DMS 273 treated with DMSO at 0.1 percent for 48 hours (cell line): ENCODE measurements around the gene AMHR2.
"Not testable (repeated sequence)": the region's sequence is repeated elsewhere in the genome, so short reads cannot be mapped to it uniquely, and the experiment has no call there.

Experiments used
- DNase-seq: peaks from one replicate; lab custom pipeline; 2025; lab: John Stamatoyannopoulos, UW

The AMHR2 gene

DNA sequence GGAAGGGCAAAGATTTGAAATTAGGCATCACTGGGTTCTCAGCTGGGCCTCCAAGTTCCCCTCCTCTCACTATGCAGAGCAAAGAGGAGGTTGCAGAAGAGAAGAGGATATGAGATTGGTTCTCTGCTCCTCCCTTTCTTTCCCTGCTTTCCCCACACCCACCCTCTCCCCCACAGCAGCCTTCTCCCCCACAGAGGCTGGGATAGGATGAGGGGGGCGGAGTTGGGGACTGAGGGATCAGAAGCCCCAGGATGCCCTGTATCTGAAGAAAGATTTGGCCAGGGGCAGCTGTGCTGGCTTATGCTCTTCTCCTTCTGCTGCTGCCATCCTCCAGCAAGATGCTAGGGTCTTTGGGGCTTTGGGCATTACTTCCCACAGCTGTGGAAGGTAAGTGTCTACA lies at the start of gene AMHR2:
Gene AMHR2, plus strand, starts transcription at position 259 of the 400 bp plus-strand sequence. Its CDS starts 80 bp downstream, at position 339.
- DNase-seq, result no peak

DNA sequence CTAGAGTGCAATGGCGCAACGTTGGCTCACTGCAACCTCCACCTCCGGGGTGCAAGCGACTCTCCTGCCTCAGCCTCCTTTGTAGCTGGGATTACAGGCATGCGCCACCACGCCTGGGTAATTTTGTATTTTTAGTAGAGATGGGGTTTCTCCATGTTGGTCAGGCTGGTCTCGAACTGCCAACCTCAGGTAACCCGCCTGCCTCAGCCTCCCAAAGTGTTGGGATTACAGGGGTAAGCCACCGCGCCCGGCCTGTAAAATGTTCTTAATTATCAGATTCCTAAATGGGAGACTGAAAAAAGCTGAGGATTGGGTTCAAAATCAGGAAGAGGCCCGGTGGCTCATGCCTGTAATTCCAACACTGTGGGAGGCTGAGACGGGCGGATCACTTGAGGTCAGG lies 49.4 kb upstream of the AMHR2 start:
- DNase-seq, result not testable (repeated sequence)

DNA sequence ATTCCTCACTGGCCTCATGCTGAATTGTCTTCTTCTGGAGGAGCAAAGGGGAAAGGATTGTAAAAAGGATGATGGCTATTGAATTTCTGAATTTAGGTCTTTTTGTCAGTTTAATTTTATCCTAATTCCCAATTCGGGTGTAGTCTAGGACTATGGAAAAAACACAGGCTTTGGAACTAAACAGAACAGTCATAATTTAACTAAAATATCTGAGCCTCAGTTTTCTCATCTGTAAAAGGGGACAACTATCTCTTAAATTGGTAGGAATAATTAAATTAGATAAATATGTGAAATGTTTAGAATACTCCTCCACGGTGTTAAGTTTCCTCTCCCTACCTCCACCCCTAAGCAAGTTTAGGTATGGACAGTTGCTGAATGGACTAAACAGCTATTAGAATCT lies 46.9 kb upstream of the AMHR2 start:
- no peak for DNase-seq

DNA sequence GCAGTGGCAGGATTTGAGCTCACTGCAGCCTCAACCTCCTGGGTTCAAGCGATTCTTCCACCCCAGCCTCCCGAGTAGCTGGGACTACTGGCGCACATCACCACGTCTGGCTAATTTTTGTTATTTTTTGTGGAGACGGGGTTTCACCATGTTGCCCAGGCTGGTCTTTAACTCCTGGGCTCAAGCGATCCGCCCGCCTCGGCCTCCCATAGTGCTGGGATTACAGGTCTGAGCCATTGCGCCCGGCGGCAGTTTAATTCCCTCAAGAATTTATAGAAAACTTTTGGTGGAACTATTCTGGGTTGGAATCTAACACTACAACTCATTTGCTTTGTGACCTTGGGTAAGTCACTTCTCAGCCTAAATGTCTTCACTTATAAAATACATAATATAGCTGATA lies 45.4 kb upstream of the AMHR2 start:
- DNase-seq, result no peak

DNA sequence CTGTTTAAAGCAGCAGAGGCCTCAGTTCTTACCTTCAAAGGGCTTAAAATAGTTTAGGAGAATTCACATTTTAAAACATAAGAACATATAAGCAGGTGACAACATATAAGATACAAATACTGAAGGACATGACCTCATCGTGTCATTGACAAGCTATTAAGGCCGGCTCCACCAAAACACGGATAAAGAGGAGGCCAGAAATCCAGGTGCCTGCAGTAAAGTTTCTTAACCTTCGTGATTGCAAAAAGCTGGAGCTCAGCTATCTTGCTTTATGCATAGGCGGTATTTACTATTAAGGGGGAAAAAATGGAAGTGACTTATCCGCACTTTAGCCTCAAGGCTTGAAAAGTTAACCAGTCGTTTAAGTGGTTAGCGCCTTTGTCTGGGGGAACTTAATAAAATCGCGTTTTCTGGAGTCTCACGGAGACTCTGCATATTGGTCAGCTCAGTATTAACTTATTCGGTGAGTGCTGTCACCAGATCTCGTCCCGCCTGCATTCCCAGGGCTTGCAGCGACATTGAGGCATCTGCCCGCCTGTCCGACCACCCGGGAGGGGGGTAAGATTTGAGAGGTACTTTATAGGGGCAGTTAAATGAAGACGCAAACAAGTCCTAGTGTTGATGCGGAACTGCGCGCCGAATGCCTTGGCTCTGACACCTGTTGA lies 44.8 kb upstream of the AMHR2 start:
- DNase-seq, result no peak

DNA sequence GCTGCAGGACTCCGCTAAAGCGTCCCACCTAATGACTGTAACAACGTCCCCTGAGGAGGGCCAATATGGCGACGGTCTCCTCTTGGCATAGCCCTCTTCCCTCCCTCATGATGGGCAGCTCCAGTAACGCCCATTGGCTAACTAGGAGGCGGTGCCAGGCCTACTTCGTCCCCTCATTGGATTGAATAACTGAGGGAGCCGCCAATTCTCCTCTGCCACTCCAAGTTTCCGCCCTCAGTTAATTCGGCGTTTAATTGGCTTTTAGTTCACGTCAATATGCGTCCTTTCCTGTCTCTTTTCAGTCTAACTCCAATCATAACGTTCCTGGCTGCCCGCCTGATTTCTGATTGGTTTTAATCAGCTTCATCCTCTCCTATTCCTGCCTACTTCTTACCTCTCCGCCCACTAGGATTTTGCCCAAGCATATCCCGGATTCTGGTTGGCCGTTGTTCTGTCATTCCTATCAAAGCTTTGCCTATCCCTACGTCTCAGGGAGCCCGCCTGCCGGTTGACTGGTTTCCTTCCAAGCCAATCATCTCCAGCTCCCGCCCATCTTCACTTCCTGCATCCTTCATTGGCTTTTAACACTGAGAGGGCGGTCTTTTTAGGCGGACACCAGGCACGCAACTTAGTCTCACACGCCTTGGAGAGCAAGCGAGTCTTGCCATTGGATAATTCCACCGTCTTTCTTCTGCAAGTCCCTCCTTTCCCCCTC lies 44.1 kb upstream of the AMHR2 start:
- peak; percentile 99 for DNase-seq

DNA sequence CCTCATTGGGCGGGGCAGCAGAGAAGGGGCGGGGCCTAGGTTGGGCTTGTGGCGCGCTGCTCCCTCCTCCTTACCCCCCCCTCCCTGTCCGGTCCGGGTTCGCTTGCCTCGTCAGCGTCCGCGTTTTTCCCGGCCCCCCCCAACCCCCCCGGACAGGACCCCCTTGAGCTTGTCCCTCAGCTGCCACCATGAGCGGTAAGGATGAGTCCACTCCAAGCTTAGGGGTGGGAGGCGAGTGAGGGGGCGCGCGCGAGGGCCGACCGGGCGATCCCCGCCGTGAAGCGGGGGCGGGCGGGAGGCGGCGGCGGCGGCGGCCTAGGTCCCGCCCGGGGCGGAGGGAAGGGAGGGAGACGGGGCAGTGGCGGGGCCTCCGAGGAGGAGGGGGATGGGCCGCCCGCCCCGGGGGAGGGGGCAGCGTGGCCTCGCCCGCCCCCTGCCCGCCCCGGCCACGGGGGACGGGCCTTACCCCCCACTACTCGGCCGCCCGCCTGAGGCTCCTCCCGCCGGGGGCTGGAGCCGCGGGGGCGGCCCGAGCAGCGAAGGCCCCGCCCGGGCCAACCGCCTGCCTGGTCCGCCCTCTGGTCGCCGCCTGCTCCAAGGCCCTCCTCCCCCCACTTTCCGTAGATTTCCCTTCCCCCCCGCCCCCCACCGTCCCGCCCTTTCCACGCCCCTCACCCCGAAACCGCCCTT lies 43.4 kb upstream of the AMHR2 start, which contains the start of gene SP1:
Gene SP1, plus strand, starts transcription at position 73 of the 690 bp plus-strand sequence. Its CDS starts 116 bp downstream, at position 189.
- DNase-seq, result peak; percentile 54

DNA sequence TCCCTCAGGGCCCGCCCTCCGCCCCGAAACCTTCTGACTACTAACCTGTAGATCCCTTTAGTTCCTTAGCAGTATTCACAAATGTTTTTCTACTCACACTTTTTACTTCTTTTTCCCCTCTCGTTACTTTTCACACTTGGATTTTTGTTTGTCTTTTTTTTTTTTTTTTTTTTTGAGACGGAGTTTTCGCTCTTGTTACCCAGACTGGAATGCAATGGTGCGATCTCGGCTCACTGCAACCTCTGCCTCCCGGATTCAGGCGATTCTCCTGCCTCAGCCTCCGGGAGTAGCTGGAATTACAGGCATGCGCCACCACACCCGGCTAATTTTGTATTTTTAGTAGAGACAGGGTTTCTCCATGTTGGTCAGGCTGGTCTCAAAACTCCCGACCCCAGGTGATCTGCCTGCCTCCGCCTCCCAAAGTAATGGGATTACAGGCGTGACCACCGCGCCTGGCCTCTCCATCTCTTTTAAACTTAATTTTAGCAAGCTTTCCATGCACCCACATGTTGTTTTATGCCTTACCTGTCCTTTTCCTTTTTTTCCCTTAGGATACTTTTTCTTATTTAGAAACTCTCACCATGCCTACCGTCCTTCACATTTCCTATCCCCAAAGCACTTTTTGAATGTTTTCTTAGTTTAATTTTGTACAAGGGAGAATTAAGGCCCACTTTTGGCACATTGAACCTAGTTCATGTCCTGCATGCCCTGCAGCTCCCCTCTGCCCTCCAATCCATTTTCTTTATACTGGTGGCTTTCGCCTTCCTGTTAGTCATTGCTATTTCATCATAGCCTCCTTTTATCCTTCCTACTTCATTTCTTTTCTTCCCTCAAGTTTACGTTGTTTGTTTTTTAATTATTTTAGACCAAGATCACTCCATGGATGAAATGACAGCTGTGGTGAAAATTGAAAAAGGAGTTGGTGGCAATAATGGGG lies 42.6 kb upstream of the AMHR2 start:
- DNase-seq, result no peak

DNA sequence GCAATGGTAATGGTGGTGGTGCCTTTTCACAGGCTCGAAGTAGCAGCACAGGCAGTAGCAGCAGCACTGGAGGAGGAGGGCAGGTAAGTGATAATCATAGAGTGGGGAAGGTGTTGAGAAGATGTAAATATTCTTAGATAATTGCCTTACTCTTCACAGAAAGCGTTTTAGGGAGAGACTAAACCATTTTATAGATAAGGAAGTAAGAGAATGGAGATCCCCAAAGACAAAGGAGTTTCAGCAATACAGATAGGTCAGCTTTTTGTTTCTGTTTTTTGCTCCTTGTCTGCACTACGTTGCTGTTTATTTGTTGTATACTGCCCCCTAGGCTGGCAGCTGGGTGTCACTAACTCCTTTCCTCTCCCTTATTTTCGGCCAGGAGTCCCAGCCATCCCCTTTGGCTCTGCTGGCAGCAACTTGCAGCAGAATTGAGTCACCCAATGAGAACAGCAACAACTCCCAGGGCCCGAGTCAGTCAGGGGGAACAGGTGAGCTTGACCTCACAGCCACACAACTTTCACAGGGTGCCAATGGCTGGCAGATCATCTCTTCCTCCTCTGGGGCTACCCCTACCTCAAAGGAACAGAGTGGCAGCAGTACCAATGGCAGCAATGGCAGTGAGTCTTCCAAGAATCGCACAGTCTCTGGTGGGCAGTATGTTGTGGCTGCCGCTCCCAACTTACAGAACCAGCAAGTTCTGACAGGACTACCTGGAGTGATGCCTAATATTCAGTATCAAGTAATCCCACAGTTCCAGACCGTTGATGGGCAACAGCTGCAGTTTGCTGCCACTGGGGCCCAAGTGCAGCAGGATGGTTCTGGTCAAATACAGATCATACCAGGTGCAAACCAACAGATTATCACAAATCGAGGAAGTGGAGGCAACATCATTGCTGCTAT lies 41.7 kb upstream of the AMHR2 start:
- DNase-seq, result no peak

DNA sequence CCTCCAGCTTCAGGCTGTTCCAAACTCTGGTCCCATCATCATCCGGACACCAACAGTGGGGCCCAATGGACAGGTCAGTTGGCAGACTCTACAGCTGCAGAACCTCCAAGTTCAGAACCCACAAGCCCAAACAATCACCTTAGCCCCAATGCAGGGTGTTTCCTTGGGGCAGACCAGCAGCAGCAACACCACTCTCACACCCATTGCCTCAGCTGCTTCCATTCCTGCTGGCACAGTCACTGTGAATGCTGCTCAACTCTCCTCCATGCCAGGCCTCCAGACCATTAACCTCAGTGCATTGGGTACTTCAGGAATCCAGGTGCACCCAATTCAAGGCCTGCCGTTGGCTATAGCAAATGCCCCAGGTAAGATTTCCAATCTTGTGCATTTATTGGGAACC lies 40.4 kb upstream of the AMHR2 start:
- no peak for DNase-seq

DNA sequence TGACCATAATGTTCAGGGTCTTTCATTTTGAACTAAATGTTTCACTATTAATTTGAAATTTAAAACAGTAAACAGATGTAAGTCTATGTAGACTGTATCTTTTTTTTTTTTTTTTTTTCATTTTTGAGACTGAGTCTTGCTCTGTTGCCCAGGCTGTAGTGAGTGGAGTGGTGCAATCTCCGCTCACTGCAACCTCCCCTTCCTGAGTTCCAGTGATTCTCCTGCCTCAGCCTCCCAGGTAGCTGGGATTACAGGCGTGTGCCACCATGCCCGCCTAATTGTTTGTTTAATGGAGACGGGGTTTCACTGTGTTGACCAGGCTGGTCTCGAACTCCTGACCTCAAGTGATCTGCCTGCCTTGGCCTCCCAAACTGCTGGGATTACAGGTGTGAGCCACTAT lies 37.3 kb upstream of the AMHR2 start:
- DNase-seq, result not testable (repeated sequence)

DNA sequence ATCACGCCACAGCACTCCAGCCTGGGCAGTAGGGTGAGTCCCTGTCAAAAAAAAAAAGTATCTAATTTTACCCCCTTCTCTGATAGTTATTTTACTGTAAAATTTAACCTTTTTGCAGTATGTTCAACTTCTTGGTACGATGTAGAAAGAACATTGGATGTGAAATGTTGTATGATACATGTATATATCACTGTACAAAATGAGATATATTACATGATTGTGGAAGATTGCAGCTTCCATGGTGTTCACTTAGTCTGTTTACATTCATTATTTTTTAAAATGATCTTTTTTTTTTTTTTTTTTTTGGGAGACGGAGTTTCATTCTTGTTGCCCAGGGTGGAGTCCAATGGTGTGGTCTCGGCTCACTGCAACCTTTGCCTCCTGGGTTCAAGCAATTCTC lies 34.7 kb upstream of the AMHR2 start:
- DNase-seq, result no peak

DNA sequence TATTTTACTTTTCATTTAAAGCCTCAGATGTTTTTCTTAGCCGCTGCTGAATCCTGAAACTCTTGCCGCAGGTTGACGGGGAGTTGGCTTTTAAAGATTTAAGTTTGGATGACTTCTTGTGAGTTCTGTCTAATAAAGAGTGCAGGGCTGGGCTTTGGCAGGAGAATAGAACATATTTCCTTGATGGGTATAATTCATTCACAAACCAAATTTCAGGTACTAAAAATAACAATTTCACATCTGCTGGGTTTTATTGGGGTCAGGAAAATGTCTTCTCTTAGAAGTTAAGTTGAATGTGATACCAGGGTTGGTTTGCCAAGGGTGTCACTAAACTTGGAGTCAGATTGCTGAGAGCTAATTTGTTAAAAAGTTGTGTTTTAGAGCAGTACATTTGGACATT lies 34.0 kb upstream of the AMHR2 start:
- DNase-seq, result no peak

DNA sequence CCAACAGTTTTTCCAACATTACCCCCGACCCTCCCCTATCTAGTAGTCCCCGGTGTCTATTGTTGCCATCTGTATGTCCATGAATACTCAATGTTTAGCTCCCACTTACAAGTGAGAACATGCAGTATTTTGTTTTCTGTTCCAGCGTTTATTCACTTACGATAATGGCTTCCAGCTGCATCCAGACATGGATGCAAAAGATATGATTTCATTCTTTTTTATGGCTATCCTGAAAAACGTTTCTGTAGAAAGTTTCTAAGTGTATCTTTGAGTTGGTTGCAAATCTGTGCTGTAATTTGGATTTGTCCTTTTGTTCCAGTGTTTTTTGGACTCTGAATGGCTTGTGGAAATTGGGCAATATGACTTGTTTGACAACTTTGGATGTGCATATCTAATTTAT lies 31.9 kb upstream of the AMHR2 start:
- DNase-seq, result no peak

DNA sequence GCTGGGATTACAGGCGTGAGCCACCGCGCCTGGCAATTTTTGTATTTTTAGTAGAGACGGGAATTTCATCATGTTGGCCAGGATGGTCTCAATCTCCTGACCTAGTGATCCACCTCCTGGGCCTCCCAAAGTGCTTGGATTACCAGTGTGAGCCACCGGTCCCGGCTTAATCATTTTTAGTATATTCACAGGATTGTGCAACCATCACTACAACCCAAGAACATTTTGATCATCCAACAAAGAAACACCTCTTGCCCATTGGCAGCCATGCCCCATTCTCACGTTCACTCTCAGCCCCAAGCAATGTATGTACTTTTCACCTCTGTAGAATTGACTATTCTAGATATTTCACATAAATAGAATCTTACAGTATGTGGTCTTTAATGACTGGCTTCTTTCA lies 23.8 kb upstream of the AMHR2 start:
- no peak for DNase-seq

DNA sequence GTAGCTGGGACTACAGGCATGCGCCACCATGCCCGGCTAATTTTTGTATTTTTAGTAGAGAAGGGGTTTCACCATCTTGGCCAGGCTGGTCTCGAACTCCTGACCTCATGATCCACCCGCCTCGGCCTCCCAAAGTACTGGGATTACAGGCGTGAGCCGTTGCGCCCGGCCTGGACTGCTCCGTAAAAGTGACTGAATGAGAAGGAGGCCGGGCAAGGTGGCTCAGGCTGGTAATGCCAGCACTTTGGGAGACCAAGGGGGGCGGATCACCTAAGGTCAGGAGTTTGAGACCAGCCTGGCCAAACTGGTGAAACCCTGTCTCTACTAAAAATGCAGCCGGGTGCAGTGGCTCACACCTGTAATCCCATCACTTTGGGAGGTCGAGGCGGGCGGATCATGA lies 21.3 kb upstream of the AMHR2 start:
- DNase-seq, result not testable (repeated sequence)

DNA sequence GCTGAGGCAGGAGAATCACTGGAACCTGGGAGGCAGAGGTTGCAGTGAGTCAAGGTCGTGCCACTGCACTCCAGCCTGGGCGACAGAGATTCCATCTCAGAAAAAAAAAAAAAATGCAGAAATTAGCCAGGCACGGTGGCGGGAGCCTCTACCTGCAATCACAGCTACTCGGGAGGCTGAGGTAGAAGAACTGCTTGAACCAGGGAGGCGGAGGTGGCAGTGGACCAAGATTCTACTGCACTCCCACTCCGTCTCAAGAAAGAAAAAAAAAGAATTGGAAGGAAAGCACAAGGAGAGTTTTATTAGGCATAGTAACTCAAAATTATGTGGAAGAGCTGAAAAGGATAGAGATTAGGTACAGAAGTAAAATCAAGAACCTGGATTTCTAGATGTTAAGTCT lies 20.8 kb upstream of the AMHR2 start:
- DNase-seq, result no peak

DNA sequence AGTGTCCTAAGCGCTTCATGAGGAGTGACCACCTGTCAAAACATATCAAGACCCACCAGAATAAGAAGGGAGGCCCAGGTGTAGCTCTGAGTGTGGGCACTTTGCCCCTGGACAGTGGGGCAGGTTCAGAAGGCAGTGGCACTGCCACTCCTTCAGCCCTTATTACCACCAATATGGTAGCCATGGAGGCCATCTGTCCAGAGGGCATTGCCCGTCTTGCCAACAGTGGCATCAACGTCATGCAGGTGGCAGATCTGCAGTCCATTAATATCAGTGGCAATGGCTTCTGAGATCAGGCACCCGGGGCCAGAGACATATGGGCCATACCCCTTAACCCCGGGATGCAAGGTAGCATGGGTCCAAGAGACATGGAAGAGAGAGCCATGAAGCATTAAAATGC lies 12.7 kb upstream of the AMHR2 start:
- no peak for DNase-seq

DNA sequence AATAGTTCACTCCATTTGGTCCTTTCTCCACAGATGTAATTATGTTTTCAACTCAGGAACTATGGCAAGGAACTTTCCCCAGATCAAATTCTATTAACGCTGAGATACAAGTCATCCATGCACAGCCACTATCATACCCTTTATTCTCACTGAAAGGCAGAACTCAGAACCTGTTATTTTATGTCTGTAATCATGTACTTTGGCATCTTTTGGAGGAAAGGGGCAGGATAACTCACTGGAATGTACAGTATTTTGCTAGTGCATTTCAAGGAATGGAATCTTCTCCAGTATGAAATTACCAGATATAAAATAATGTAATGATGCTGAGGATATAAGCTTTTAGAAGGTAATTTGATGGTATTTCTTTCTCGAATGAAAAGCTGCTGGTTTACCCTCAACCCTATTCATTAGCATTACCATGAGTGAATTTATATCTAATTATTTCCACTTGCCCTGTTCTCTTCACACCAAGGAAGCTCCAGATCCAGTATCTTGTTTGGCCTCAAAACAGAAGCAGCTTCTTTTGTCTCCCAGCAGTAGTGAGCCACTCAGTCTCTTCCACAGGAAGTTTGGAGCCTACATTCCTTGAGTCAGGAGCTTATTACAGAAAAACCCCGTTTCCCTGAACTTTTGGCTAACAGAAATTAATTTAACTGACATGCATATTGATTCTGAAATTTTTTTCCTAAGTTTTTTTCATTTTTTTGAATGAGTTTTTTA lies 10.0 kb upstream of the AMHR2 start:
- DNase-seq, result no peak

DNA sequence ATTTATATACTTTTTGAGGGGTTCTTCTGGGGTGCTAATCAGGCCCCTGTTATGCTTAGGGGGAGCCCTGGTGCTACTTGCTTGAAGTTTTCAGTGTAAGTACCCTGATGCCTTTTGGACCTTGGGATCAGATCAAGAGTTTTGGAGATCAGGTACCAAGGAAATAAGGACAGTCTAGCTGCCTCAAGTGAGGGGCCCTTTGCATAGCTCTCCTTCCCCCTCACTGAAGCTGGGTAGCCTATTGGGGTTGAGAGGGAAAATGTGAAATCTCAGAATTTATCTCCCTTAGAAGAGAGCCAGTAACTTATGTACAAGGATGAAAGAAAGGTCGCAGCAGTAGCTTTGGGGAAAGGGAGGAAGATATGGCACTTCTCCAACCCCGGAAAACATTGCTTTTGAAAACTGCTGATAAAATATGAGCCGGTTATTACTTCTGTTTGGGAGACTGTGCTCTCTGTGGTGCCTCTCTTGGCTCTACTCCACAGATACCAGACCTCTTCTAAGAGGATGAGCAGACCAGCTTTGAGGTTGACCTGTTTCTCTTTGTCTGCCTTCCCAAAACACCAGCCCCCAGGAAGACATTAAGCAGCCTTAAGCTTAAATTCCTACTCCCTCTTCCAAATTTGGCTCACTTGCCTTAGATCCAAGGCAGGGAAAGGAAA lies 8.8 kb upstream of the AMHR2 start:
- no peak for DNase-seq
